Keratinocyte (primary cell): ENCODE data around the gene LAT.

Experiments
- EZH2 ChIP-seq: IDR thresholded peaks from one replicate; pipeline ENCODE4 v1.6.1; 2012; ENCODE audit warnings: inconsistent platforms, mild to moderate bottlenecking, low read length, moderate library complexity
- TF ChIP-seq, protein P1 (sequence below), 3 experiments: IDR thresholded peaks in 1 of 3; conservative IDR thresholded peaks in 1 of 3; optimal IDR thresholded peaks in 1 of 3; 2 replicates in 2 of 3; 3 replicates in 1 of 3; pipeline versions ENCODE3 to v1.5.1; 2011; ENCODE audit warnings: low read length in 3 of 3, mild to moderate bottlenecking in 3 of 3, moderate library complexity in 2 of 3, control low read depth in 1 of 3, inconsistent platforms in 1 of 3; ENCODE audit not compliant: insufficient read depth in 2 of 3; ENCODE audit errors: extremely low read depth in 1 of 3

DNA sequence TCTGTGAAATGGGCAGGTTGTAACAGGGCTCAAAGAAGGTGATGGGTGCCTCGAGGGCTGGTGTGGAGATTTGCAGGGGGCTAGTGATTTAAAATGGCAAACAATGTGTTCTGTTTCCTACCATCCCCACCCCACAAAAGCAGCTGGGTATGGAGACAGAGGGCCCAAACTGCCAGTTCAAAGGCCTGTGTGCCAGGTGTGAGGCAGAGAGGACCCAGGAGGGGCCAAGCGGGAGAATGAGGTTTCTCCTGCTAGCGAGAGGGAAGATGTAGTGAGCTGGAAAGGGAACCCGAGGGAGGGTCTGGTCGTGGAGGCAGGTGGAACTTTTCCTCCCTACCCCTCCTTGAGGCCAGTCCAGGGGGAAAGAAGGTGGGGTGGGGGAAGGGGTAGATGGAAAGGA is 39.4 kb downstream of the LAT start:
- TF ChIP-seq, protein P1, sequence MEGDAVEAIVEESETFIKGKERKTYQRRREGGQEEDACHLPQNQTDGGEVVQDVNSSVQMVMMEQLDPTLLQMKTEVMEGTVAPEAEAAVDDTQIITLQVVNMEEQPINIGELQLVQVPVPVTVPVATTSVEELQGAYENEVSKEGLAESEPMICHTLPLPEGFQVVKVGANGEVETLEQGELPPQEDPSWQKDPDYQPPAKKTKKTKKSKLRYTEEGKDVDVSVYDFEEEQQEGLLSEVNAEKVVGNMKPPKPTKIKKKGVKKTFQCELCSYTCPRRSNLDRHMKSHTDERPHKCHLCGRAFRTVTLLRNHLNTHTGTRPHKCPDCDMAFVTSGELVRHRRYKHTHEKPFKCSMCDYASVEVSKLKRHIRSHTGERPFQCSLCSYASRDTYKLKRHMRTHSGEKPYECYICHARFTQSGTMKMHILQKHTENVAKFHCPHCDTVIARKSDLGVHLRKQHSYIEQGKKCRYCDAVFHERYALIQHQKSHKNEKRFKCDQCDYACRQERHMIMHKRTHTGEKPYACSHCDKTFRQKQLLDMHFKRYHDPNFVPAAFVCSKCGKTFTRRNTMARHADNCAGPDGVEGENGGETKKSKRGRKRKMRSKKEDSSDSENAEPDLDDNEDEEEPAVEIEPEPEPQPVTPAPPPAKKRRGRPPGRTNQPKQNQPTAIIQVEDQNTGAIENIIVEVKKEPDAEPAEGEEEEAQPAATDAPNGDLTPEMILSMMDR (optimal IDR thresholded peaks at IDR 0.05 in 1 of 3, IDR thresholded peaks at IDR 0.05 in 1 of 3, conservative IDR thresholded peaks at IDR 0.05 in 1 of 3; ENCODE audit: extremely low read depth in 1 of 3, insufficient read depth in 2 of 3, low read length in 3 of 3) = no peak
- TF ChIP-seq EZH2 = no peak
